K562 (cell line): Measurements from ENCODE around the gene SRBD1. TPM values are rescaled to one million over a fixed set of nuclear protein-coding genes. Genes with fewer than 3 reads are reported as not detected.

Experiments used
- BRD4 ChIP-seq: fragments of 200-600 bp; sonication (generic); IDR thresholded peaks from 2 replicates; pipeline ENCODE4 v1.6.1; 2017; ENCODE audit warnings: inconsistent platforms
- HSF4 ChIP-seq: fragments of 250-450 bp; sonication (Bioruptor Pico); IDR thresholded peaks from 2 replicates; pipeline ENCODE4 v2.1.2; 2022; ENCODE audit warnings: mild to moderate bottlenecking, moderate library complexity, borderline replicate concordance
- NCOR1 ChIP-seq: fragments of 450-650 bp; IDR thresholded peaks from 2 replicates; pipeline ENCODE4 v1.6.1; 2016; ENCODE audit warnings: mild to moderate bottlenecking, moderate library complexity
- POLR3A ChIP-seq: IDR thresholded peaks from 2 replicates; pipeline ENCODE4 v1.6.1; 2011; ENCODE audit warnings: borderline replicate concordance, mild to moderate bottlenecking, moderate library complexity; ENCODE audit not compliant: insufficient read length, insufficient read depth; ENCODE audit errors: extremely low read depth
- RBM39 ChIP-seq: fragments of 200-400 bp; formaldehyde crosslinking; optimal IDR thresholded peaks from 2 replicates; pipeline ENCODE3; 2018; ENCODE audit warnings: low read depth, low read length
- WHSC1 ChIP-seq: IDR thresholded peaks from one replicate; pipeline ENCODE4 v1.6.1; 2012; ENCODE audit warnings: low read length, control low read depth, inconsistent platforms
- ZNF121 ChIP-seq: sonication (generic); formaldehyde crosslinking; conservative IDR thresholded peaks from 2 replicates; pipeline ENCODE4 v1.8.0; 2022; ENCODE audit warnings: missing genetic modification reagents
- ZNF551 ChIP-seq: fragments of 250-450 bp; sonication (Bioruptor Pico); IDR thresholded peaks from 2 replicates; pipeline ENCODE4 v1.5.0; 2021; ENCODE audit warnings: mild to moderate bottlenecking, moderate library complexity
- ZNF668 ChIP-seq: fragments of 250-450 bp; sonication (Bioruptor Pico); IDR thresholded peaks from 2 replicates; pipeline ENCODE4 v1.8.0; 2022; ENCODE audit warnings: mild to moderate bottlenecking, inconsistent platforms
- polyA plus RNA-seq, 8 experiments: library from polyadenylated mRNA; depleted of rRNA in 4 of 8; stranded (reverse) in 5 of 8; unstranded in 3 of 8; fragments of >200 nt; fragmentation: Nextera tagmentation in 2 of 8; fragmentation: Illumina TruSeq in 1 of 8; extraction: Ambion mirVana in 2 of 8; extraction: Trizol in 1 of 8; gene quantifications; 2 replicates each; pipeline versions ENCODE4 v1.2.1 to v1.2.3, GENCODE V29; 2011 to 2014; ENCODE audit warnings: inconsistent platforms in 1 of 8, missing spikeins in 1 of 8
- total RNA-seq, 7 experiments: library from RNA; depleted of rRNA in 6 of 7; stranded (reverse); fragments of >200 nt in 6 of 7; fragmentation: Illumina TruSeq in 2 of 7; extraction: Trizol in 2 of 7; gene quantifications; 2 replicates each; pipeline versions ENCODE4 v1.2.1 to v1.2.3, GENCODE V29; 2011 to 2021; ENCODE audit warnings: low replicate concordance in 1 of 7
- TF ChIP-seq, protein P1 (sequence below): sonication (generic); formaldehyde crosslinking; IDR thresholded peaks from 2 replicates; pipeline ENCODE4 v1.8.0; 2023; ENCODE audit warnings: missing genetic modification reagents, mild to moderate bottlenecking, borderline replicate concordance
- TF ChIP-seq, protein P2 (sequence below): fragments of 250-450 bp; sonication (Bioruptor Pico); IDR thresholded peaks from 2 replicates; pipeline ENCODE4 v1.5.0; 2022; ENCODE audit warnings: mild to moderate bottlenecking
- TF ChIP-seq, protein P3 (sequence below): sonication (generic); formaldehyde crosslinking; IDR thresholded peaks from 2 replicates; pipeline ENCODE4 v1.8.0; 2022; ENCODE audit warnings: mild to moderate bottlenecking, low read depth, missing genetic modification reagents

The SRBD1 gene
- total and polyA plus RNA-seq, 9 of the 15 experiments (the other 6 are each of a cell fraction or from before 2014, with no cell fraction given), result 6.9 to 23.2 (median 14.7) TPM

DNA sequence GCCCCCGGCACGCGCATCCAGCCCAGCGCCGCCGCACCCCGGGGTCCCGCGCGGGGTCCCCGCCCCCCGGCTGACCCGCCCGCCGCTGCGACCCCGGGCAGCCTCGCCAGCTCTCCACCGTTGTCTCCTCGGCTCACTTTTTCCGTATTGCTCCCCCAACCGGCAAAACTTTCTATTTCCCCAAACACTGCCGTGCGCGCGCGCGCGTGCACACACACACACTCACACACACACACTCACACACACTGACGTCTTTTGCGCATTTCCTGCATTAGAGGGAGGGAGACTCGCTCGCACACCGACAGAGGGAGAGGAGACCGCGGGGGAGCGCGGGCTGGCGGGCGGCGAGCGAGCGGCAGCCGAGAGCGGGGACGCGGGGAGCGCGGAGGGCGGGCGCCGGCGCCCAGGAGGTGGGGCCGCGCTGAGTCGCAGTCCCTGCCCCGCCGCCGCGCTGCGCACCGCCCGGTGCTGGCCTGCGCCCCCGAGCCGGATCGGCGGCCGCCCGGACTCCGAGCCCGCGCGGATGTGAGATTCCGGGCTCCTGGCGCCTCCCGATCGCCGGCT lies 39.9 kb upstream of the SRBD1 start (continued):
- no peak for TF ChIP-seq POLR3A
- TF ChIP-seq, protein P1, sequence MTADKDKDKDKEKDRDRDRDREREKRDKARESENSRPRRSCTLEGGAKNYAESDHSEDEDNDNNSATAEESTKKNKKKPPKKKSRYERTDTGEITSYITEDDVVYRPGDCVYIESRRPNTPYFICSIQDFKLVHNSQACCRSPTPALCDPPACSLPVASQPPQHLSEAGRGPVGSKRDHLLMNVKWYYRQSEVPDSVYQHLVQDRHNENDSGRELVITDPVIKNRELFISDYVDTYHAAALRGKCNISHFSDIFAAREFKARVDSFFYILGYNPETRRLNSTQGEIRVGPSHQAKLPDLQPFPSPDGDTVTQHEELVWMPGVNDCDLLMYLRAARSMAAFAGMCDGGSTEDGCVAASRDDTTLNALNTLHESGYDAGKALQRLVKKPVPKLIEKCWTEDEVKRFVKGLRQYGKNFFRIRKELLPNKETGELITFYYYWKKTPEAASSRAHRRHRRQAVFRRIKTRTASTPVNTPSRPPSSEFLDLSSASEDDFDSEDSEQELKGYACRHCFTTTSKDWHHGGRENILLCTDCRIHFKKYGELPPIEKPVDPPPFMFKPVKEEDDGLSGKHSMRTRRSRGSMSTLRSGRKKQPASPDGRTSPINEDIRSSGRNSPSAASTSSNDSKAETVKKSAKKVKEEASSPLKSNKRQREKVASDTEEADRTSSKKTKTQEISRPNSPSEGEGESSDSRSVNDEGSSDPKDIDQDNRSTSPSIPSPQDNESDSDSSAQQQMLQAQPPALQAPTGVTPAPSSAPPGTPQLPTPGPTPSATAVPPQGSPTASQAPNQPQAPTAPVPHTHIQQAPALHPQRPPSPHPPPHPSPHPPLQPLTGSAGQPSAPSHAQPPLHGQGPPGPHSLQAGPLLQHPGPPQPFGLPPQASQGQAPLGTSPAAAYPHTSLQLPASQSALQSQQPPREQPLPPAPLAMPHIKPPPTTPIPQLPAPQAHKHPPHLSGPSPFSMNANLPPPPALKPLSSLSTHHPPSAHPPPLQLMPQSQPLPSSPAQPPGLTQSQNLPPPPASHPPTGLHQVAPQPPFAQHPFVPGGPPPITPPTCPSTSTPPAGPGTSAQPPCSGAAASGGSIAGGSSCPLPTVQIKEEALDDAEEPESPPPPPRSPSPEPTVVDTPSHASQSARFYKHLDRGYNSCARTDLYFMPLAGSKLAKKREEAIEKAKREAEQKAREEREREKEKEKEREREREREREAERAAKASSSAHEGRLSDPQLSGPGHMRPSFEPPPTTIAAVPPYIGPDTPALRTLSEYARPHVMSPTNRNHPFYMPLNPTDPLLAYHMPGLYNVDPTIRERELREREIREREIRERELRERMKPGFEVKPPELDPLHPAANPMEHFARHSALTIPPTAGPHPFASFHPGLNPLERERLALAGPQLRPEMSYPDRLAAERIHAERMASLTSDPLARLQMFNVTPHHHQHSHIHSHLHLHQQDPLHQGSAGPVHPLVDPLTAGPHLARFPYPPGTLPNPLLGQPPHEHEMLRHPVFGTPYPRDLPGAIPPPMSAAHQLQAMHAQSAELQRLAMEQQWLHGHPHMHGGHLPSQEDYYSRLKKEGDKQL, result no peak
- no peak for TF ChIP-seq ZNF121 (CRISPR knock-in tag)
- TF ChIP-seq NCOR1, result peak; percentile 45; the same call in 1 of the 2 replicates
- no peak for TF ChIP-seq ZNF668 (CRISPR knock-in tag)
- TF ChIP-seq, protein P2, sequence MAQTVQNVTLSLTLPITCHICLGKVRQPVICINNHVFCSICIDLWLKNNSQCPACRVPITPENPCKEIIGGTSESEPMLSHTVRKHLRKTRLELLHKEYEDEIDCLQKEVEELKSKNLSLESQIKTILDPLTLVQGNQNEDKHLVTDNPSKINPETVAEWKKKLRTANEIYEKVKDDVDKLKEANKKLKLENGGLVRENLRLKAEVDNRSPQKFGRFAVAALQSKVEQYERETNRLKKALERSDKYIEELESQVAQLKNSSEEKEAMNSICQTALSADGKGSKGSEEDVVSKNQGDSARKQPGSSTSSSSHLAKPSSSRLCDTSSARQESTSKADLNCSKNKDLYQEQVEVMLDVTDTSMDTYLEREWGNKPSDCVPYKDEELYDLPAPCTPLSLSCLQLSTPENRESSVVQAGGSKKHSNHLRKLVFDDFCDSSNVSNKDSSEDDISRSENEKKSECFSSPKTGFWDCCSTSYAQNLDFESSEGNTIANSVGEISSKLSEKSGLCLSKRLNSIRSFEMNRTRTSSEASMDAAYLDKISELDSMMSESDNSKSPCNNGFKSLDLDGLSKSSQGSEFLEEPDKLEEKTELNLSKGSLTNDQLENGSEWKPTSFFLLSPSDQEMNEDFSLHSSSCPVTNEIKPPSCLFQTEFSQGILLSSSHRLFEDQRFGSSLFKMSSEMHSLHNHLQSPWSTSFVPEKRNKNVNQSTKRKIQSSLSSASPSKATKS (CRISPR knock-in tag), result no peak
- TF ChIP-seq, protein P3, sequence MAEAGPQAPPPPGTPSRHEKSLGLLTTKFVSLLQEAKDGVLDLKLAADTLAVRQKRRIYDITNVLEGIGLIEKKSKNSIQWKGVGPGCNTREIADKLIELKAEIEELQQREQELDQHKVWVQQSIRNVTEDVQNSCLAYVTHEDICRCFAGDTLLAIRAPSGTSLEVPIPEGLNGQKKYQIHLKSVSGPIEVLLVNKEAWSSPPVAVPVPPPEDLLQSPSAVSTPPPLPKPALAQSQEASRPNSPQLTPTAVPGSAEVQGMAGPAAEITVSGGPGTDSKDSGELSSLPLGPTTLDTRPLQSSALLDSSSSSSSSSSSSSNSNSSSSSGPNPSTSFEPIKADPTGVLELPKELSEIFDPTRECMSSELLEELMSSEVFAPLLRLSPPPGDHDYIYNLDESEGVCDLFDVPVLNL (CRISPR knock-in tag), result no peak
- TF ChIP-seq BRD4, result no peak
- no peak for TF ChIP-seq RBM39
- no peak for TF ChIP-seq HSF4 (CRISPR knock-in tag)
- TF ChIP-seq ZNF551 (CRISPR knock-in tag), result no peak
- TF ChIP-seq WHSC1, result no peak
